Urinary bladder (tissue), 4 donors: Measurements from ENCODE around the gene ZNF200. TPM values are rescaled to one million over a fixed set of nuclear protein-coding genes. Genes with fewer than 3 reads are reported as not detected.
"Not testable (repeated sequence)": the region's sequence is repeated elsewhere in the genome, so short reads cannot be mapped to it uniquely, and the experiment has no call there.

Experiments used
- DNase-seq: peaks from one replicate; pipeline ENCODE4 v3.0.0-alpha.2; 2015; ENCODE audit errors: extremely low spot score
- H3K27ac ChIP-seq: one replicate; pipeline ENCODE4 v1.5.1; 2013; ENCODE audit warnings: low read depth, mild to moderate bottlenecking, moderate library complexity
- H3K36me3 ChIP-seq: one replicate; pipeline ENCODE4 v1.6.1; 2013; ENCODE audit warnings: mild to moderate bottlenecking, moderate library complexity; ENCODE audit not compliant: insufficient read depth
- H3K4me1 ChIP-seq: one replicate; pipeline ENCODE4 v1.6.1; 2013; ENCODE audit warnings: mild to moderate bottlenecking, moderate library complexity; ENCODE audit not compliant: insufficient read depth
- H3K4me3 ChIP-seq: one replicate; pipeline ENCODE4 v1.5.1; 2013; ENCODE audit warnings: low read depth, low read length
- WGBS: extraction: QIAGEN DNeasy Blood & Tissue Kit; methylation state at CpG from one replicate; pipeline ENCODE4 v1.1.7; 2013; 5-methylcytosine and 5-hydroxymethylcytosine counted together
- polyA plus RNA-seq: library from polyadenylated mRNA; stranded (reverse); fragments of 200-250 nt; gene quantifications from one replicate; pipeline ENCODE4 v1.2.3, GENCODE V29; 2013
- total RNA-seq: library from RNA; depleted of rRNA; stranded (reverse); fragments of >200 nt; gene quantifications from one replicate; pipeline ENCODE4 v1.2.3, GENCODE V29; 2014
- donor health status: healthy with polysubstance abuse.
- donor health status: healthy.

Gene ZNF200, protein sequence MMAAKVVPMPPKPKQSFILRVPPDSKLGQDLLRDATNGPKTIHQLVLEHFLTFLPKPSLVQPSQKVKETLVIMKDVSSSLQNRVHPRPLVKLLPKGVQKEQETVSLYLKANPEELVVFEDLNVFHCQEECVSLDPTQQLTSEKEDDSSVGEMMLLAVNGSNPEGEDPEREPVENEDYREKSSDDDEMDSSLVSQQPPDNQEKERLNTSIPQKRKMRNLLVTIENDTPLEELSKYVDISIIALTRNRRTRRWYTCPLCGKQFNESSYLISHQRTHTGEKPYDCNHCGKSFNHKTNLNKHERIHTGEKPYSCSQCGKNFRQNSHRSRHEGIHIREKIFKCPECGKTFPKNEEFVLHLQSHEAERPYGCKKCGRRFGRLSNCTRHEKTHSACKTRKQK
- total RNA-seq (15.2 TPM), polyA plus RNA-seq (5.2 TPM)

DNA sequence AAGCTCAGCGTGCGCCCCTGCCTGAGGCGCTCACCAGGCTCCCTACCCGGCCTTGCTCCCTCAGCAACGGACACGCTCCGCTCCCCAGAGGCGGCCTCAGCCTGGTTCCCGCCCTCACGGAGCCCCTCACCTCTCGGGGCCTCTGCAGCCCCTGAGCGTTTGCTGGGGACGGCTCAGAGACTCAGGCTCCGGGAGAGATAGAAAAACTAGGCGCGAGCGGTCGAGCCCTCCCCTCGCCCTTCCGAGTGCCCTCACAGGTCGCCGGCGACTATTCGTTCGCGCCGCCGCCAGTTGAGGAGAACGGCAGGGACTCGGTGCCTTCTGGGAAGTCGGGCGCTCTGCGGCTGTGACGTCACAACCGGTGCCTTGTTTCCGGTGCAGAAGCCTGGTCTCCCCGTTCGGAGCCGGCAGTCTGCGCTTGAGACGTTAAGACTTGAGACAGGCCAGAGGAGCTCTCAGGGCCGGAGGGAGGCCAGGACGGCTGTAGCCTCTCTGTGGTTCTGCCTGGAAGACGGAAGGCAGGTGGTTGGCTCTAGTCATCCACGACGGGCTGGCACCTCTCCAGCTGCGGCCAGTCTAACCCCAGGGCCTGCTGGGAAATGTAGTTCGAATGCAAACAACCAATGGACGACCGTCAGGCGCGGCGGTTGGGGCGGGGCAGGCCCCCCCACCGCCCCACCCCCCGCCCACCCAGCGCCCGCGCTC is at the start of gene ZNF200:
ZNF200 (minus strand) TSS at position 302 of the 705 bp plus-strand sequence. CDS start 1,403 bp downstream, outside the sequence.
- peak; percentile 88 for DNase-seq
- peak within 1 kb of the TSS; percentile 66 for H3K4me3 ChIP-seq
- WGBS, result under 1% methylated on average over 49 of the region's 59 CpGs
- peaks cover 3% of the 10 kb centered on the region for H3K4me1 ChIP-seq
- H3K27ac ChIP-seq, result peak within 1 kb of the TSS; percentile 95
- peaks cover 9% of the 10 kb centered on the region for H3K36me3 ChIP-seq

DNA sequence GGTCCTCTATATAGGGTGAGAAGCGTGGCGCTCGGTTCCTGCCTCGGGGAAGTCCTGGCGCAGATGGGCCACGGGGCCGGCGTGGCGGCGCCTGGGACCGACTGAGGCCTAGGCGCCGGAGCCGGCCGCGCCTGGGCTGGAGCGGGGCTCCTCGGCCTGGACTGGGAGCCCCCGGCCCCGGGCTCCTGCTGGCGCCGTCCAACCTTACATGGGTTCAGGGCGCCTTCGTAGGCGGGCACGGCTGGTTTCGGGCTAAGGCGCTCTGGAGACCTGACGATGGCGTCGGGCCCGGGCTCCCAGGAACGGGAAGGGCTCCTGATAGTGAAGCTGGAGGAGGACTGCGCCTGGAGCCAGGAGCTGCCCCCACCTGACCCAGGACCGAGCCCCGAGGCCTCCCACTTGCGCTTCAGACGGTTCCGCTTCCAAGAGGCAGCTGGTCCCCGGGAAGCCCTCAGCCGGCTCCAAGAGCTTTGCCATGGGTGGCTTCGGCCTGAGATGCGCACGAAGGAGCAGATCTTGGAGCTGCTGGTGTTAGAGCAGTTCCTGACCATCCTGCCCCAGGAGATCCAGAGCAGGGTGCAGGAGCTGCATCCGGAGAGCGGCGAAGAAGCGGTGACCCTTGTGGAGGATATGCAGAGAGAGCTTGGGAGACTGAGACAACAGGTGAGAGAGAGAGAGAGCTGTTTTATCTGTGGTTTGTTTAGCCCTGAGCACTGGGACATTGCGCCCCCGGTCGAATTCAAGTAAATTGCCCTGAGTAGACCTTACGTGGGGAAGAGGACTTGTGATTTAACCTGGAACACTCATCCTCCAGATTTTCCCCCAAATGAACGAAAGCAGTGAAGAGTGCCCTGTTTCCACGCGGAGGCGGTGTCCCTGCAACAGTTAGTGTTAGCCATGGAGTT is 48.8 kb upstream of the ZNF200 start:
- peaks cover 10% of the 10 kb centered on the region for H3K36me3 ChIP-seq
- H3K4me3 ChIP-seq, result peak overlapping the region; percentile 83
- H3K4me1 ChIP-seq, result no peaks in the 10 kb centered on the region
- no peak for DNase-seq
- peak overlapping the region; percentile 88 for H3K27ac ChIP-seq
- 4% methylated on average over 56 of the region's 56 CpGs for WGBS

DNA sequence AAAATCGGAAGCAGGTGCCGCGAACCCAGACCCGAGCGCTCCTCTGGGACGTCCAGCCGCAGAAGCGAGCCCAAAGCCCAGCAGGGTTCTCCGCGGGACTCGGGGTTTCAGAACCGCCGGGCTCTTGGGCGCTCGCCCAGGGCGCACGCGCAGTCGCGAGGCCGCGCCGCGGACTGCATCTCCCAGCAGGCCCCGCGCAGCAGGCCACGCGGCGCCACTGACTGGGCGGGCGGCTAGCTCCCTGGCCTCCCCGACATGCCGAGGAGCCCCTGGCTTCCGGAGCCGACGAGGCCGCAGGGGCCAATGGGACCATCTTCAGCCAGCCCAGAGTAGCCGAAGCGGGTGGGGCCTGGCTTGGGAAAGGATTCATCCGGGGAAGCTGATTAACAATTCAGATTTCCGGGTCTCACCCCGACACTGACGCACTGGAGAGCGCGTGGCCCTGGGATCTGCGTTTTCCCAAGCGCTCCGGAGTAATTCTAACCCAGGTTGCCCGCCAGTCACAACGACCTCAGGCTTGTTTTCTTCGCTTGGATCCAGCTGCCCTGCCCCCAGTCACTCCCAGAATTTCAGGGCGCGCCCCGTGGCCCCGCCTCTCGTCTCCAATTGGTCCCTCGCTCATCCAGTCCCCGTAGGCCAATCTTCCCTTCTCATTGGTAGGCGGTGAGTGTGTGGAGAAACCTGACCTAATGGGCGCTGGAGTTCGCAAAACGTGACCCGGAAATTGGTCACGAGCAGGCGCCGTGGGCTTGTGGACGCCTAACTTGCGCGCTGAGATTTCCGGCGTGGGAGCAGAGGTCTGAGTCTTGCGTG is 48.0 kb upstream of the ZNF200 start, which contains the start of gene ZNF263:
ZNF263 (plus strand) TSS at position 762 of the 813 bp plus-strand sequence. CDS start 328 bp downstream, outside the sequence.
- DNase-seq, result peak; percentile 98
- H3K27ac ChIP-seq, result peak within 1 kb of the TSS; percentile 99
- under 1% methylated on average over 72 of the region's 72 CpGs for WGBS
- peak within 1 kb of the TSS; percentile 83 for H3K4me3 ChIP-seq
- H3K4me1 ChIP-seq, result no peaks in the 10 kb centered on the region
- H3K36me3 ChIP-seq, result peaks cover 7% of the 10 kb centered on the region

DNA sequence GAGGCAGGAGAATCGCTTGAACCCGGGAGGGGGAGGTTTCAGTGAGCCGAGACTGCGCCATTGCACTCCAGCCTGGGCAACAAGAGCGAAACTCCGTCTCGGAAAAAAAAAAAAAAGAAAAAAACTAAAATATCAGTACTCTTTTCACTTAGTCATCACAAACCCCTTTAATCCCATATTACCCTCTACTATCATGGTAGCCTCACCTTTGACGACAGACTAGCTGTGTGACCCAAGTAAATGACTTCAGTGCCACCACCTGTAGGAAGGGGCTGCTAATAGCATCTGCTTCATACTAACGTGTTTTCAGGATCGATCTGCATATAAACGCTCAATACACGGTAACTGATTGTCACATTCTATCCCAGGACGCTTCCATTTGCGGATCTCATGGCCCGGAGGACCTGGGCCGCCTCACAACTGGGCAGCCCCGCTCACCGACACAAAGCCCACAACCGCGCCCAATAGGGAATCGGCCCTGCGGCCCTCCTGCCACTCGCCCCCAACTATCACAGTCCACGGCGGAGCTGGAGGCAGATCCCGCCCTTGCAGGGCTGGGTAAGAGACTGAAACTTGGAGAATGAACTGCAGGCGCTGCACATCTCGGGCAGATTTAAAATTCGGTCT is 47.3 kb upstream of the ZNF200 start:
- no peaks in the 10 kb centered on the region for H3K4me1 ChIP-seq
- H3K36me3 ChIP-seq, result peaks cover 7% of the 10 kb centered on the region
- peak overlapping the region; percentile 51 for H3K27ac ChIP-seq
- peak overlapping the region; percentile 83 for H3K4me3 ChIP-seq
- 12% methylated on average over 29 of the region's 29 CpGs for WGBS
- DNase-seq, result peak; percentile 40

DNA sequence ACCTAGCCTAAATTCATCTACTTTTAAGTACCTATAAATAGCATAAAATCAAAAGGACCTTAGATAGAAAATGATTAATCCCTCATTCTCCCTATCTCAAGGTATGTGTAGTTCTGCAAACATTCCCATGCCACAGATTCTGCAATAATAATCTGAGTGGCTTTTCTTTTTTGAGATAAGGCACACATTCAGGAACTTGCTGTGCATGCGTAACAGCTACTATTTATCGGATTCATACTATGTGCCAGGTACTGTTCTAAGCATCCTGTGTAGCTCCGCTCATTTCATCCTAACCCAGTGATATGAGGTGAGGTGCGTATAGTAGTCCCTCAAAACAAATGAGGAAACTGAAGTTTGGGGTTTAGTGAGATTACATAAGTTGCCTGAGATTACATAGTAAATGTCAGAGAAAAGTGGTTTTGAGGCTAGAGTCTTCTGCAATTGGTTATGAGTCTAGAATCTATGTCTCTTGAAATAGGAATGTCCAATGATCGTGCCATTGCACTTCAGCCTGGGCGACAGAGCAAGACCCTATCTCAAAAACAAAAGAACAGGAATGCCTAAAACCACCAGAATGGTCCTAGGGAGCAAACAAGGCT is 46.4 kb upstream of the ZNF200 start:
- 91% methylated on average over 6 of the region's 6 CpGs for WGBS
- Histone ChIP-seq H3K27ac (no peak overlapping the region), H3K4me1 (no peaks in the 10 kb centered on the region)

DNA sequence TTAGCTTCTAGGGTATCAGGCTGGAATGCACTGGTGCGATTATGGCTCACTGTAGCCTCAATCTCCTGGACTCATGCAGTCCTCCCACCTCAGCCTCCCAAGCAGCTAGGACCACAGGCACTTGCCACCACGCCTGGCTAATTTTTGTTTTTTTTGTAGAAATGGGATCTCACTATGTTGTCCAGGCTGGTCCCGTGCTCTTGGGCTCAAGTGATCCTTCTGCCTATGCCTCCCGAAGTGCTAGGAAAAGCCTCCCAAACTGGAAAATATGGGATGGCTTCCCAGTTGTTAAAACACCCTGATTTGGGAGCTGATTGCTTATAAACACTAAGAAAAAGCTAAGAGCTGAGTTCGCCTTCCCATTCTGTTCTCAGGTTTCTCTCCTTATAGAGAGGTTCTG is 41.7 kb upstream of the ZNF200 start:
- 85% methylated on average over 5 of the region's 5 CpGs for WGBS

More for the DNA sequence above, 46.4 kb upstream of the ZNF200 start:
- Histone ChIP-seq H3K4me3 (no peak overlapping the region), H3K36me3 (peaks cover 7% of the 10 kb centered on the region)
- no peak for DNase-seq

DNA sequence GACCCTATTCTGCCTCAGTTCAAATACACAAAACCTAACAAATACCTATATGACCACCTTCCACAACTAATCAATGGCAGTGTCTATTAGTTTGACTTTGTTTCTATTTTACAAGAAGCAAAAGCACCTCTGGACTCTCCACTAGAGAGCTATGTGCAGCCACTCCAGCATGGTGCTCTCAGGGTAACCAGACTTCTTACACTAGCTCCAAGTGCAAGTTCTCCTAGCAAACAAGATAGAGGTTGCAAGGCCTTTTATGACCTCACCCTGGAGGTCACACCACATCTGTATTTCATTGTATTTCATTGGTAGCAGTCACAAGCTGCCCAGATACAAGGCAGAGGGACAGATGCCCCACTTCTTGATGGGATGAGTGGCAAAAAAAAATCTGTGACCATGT is 40.0 kb upstream of the ZNF200 start:
- Histone ChIP-seq H3K4me3 (no peak overlapping the region), H3K4me1 (no peaks in the 10 kb centered on the region), H3K36me3 (no peaks in the 10 kb centered on the region), H3K27ac (no peak overlapping the region)
- DNase-seq, result no peak

More for the DNA sequence above, 41.7 kb upstream of the ZNF200 start:
- H3K4me3 ChIP-seq, result no peak overlapping the region
- no peaks in the 10 kb centered on the region for H3K4me1 ChIP-seq
- H3K27ac ChIP-seq, result no peak overlapping the region
- H3K36me3 ChIP-seq, result no peaks in the 10 kb centered on the region
- DNase-seq, result no peak

DNA sequence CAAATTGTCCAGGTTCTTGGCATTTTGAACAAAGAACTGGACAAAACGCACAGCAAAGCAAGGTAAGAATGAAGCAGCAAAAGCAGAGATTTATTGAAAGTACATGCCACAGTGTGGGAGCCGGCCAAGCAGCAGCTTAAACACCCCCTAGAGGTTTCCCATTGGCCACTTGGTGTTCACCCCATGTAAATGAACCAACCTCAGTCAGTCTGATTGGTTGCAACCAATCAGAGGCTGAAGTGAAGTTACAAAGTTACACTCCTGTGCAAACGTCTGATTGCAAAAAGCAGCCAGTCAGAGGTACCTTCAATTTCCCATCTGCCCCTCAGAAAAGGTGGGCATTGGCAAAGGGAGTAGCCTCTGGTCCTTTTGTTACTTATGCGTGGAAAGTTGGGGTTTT is 39.5 kb upstream of the ZNF200 start:
- H3K27ac ChIP-seq, result no peak overlapping the region
- 47% methylated on average over 4 of the region's 4 CpGs for WGBS
- H3K4me3 ChIP-seq, result no peak overlapping the region

DNA sequence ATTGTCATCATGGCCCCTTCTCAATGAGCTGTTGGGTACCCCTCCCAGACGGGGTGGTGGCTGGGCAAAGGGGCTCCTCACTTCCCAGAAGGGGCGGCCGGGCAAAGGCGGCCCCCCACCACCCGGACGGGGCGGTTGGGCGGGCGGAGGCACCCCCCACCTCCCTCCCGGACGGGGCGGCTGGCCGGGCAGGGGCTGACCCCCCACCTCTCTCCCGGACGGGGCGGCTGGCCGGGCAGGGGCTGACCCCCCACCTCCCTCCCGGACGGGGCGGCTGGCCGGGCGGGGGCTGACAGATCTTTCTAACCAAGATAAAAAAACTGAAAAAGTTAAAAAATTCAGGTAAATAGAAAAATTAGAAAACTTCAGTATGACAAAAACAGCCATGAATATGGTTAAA is 36.3 kb upstream of the ZNF200 start:
- WGBS, result 90% methylated on average over 22 of the region's 22 CpGs
- not testable (repeated sequence) for H3K4me1 ChIP-seq, H3K27ac ChIP-seq, H3K4me3 ChIP-seq, H3K36me3 ChIP-seq, DNase-seq

More for the DNA sequence above, 39.5 kb upstream of the ZNF200 start:
- no peak for DNase-seq
- Histone ChIP-seq H3K4me1 (no peaks in the 10 kb centered on the region), H3K36me3 (no peaks in the 10 kb centered on the region)

DNA sequence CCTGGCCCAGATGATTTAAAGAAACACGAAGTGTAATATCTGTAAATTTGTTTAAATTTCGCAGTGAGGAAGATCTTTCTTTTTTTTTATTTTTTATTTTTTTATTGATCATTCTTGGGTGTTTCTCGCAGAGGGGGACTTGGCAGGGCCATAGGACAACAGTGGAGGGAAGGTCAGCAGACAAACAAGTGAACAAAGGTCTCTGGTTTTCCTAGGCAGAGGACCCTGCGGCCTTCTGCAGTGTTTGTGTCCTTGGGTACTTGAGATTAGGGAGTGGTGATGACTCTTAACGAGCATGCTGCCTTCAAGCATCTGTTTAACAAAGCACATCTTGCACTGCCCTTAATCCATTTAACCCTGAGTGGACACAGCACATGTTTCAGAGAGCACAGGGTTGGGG is 35.8 kb upstream of the ZNF200 start:
- DNase-seq, H3K4me1 ChIP-seq, H3K4me3 ChIP-seq, H3K27ac ChIP-seq, H3K36me3 ChIP-seq: not testable (repeated sequence)
- 76% methylated on average over 5 of the region's 5 CpGs for WGBS

DNA sequence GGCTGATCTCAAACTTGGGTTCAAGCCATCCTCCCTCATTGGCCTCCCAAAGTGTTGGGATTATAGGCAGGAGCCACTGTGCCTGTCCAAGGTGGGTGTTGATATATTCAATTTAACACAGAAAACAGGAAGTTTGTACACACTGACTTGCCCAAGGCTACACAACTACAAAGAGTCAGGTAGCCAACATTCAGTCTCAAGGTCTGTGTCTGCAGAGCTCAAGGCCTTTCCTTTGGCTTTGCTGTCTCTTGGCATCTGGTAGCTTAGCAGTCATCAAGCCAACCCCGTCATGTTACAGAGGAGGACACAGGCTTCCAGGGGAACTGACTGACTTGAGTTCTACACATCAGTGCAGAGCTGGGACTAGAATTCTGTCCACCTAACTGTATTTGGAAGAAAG is 33.3 kb upstream of the ZNF200 start:
- DNase-seq, result no peak
- Histone ChIP-seq H3K4me3 (no peak overlapping the region), H3K4me1 (peaks cover 2% of the 10 kb centered on the region), H3K27ac (no peak overlapping the region), H3K36me3 (peaks cover 3% of the 10 kb centered on the region)
- 90% methylated on average over 1 of the region's 1 CpG for WGBS
